MM.1S (cell line): ENCODE measurements around the gene SNX5.

ENCODE experiments used
- DNase-seq: peaks from one replicate; pipeline ENCODE4 v3.0.0-alpha.2; 2015
- H2AFZ ChIP-seq: fragments of 300-600 bp; sonication (generic); 2 replicates; pipeline ENCODE4 v1.6.0; 2016; ENCODE audit warnings: antibody characterized with exemption, low read length
- H3F3A ChIP-seq: fragments of 300-600 bp; sonication (generic); 2 replicates; pipeline ENCODE4 v1.6.1; 2016; ENCODE audit warnings: mild to moderate bottlenecking, antibody characterized with exemption, low read length, moderate library complexity, mixed read lengths; ENCODE audit not compliant: insufficient read depth
- H3K27ac ChIP-seq: fragments of 300-600 bp; sonication (generic); 2 replicates; pipeline ENCODE4 v1.5.1; 2016; ENCODE audit warnings: mild to moderate bottlenecking, low read length
- H3K27me3 ChIP-seq: fragments of 300-600 bp; sonication (generic); replicated peaks from 2 replicates; pipeline ENCODE4 v1.6.0; 2016; ENCODE audit warnings: low read length; ENCODE audit not compliant: insufficient read depth
- H3K36me3 ChIP-seq: fragments of 300-600 bp; sonication (generic); replicated peaks from 2 replicates; pipeline ENCODE4 v1.6.1; 2016; ENCODE audit warnings: mild to moderate bottlenecking, low read length, mixed read lengths; ENCODE audit not compliant: insufficient read depth
- H3K4me1 ChIP-seq: fragments of 300-600 bp; sonication (generic); 2 replicates; pipeline ENCODE4 v1.6.1; 2016; ENCODE audit warnings: low read length, mixed read lengths
- H3K4me2 ChIP-seq: fragments of 300-600 bp; sonication (generic); 2 replicates; pipeline ENCODE4 v1.6.0; 2016; ENCODE audit warnings: low read depth, low read length
- H3K4me3 ChIP-seq: fragments of 300-600 bp; sonication (generic); 2 replicates; pipeline ENCODE4 v1.5.1; 2016; ENCODE audit warnings: low read length, mixed read lengths
- H3K79me2 ChIP-seq: fragments of 300-600 bp; sonication (generic); 2 replicates; pipeline ENCODE4 v1.6.1; 2016; ENCODE audit warnings: mixed run types, low read length, mixed read lengths
- H3K9ac ChIP-seq: fragments of 300-600 bp; sonication (generic); 2 replicates; pipeline ENCODE4 v1.6.1; 2016; ENCODE audit warnings: low read length, mixed read lengths
- H3K9me2 ChIP-seq: fragments of 300-600 bp; sonication (generic); replicated peaks from 2 replicates; pipeline ENCODE4 v1.6.1; 2016; ENCODE audit warnings: mild to moderate bottlenecking, low read length, mixed read lengths; ENCODE audit not compliant: insufficient read depth
- H3K9me3 ChIP-seq: fragments of 300-600 bp; sonication (generic); replicated peaks from 2 replicates; pipeline ENCODE4 v1.6.1; 2016; ENCODE audit warnings: mild to moderate bottlenecking, low read length, mixed read lengths; ENCODE audit not compliant: insufficient read depth
- H4K20me1 ChIP-seq: fragments of 300-600 bp; sonication (generic); 2 replicates; pipeline ENCODE4 v1.6.1; 2016; ENCODE audit warnings: mild to moderate bottlenecking, low read length, moderate library complexity, mixed read lengths; ENCODE audit not compliant: insufficient read depth
- EZH2 ChIP-seq: fragments of 300-600 bp; sonication (generic); optimal IDR thresholded peaks from 2 replicates; pipeline ENCODE3; 2017; ENCODE audit warnings: low read depth, mild to moderate bottlenecking, antibody characterized with exemption, low read length, mixed read lengths
- EZH2phosphoT487 ChIP-seq: fragments of 300-600 bp; sonication (generic); IDR thresholded peaks from 2 replicates; pipeline ENCODE4 v1.6.1; 2018; ENCODE audit warnings: antibody characterized with exemption, low read length
- TF ChIP-seq, protein P1 (sequence below): fragments of 300-600 bp; sonication (generic); IDR thresholded peaks from 2 replicates; pipeline ENCODE4 v1.5.1; 2016; ENCODE audit warnings: antibody characterized with exemption, low read length, mixed read lengths

The SNX5 gene

DNA sequence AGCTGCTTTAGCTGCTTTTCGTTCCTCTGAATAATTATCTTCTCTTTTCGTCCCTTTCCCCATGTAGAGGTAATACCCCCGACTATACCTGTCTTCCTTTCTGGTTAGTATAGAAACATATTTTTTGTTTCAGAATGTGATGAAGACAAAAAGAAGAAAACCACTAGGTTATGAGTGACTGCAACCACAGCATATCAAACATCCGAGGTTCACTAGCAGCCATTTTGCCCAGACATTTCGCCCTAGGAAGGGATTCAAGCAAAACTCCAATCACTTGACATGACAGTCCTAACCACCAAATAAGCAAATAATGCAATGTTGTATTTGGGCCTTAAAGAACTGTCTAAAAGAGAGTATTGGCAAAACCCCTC lies 9.4 kb downstream of the SNX5 start:
- Histone ChIP-seq H3K4me1 (peaks cover 64% of the 10 kb centered on the region), H3K9ac (no peak overlapping the region), H2AFZ (no peak overlapping the region), H3K9me2 (no peaks in the 10 kb centered on the region), H4K20me1 (peaks cover 65% of the 10 kb centered on the region), H3K79me2 (peaks cover 100% of the 10 kb centered on the region), H3K9me3 (no peaks in the 10 kb centered on the region), H3F3A (peaks cover 35% of the 10 kb centered on the region), H3K27ac (peak overlapping the region; percentile 21; the same call in 1 of the 2 replicates), H3K36me3 (peaks cover 23% of the 10 kb centered on the region; the same call in 1 of the 2 replicates), H3K27me3 (no peaks in the 10 kb centered on the region), H3K4me3 (no peak overlapping the region), H3K4me2 (peak overlapping the region; percentile 1; the same call in 1 of the 2 replicates)
- no peak for DNase-seq
- TF ChIP-seq, protein P1, sequence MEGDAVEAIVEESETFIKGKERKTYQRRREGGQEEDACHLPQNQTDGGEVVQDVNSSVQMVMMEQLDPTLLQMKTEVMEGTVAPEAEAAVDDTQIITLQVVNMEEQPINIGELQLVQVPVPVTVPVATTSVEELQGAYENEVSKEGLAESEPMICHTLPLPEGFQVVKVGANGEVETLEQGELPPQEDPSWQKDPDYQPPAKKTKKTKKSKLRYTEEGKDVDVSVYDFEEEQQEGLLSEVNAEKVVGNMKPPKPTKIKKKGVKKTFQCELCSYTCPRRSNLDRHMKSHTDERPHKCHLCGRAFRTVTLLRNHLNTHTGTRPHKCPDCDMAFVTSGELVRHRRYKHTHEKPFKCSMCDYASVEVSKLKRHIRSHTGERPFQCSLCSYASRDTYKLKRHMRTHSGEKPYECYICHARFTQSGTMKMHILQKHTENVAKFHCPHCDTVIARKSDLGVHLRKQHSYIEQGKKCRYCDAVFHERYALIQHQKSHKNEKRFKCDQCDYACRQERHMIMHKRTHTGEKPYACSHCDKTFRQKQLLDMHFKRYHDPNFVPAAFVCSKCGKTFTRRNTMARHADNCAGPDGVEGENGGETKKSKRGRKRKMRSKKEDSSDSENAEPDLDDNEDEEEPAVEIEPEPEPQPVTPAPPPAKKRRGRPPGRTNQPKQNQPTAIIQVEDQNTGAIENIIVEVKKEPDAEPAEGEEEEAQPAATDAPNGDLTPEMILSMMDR = no peak
- TF ChIP-seq EZH2phosphoT487 = no peak
- no peak for TF ChIP-seq EZH2

DNA sequence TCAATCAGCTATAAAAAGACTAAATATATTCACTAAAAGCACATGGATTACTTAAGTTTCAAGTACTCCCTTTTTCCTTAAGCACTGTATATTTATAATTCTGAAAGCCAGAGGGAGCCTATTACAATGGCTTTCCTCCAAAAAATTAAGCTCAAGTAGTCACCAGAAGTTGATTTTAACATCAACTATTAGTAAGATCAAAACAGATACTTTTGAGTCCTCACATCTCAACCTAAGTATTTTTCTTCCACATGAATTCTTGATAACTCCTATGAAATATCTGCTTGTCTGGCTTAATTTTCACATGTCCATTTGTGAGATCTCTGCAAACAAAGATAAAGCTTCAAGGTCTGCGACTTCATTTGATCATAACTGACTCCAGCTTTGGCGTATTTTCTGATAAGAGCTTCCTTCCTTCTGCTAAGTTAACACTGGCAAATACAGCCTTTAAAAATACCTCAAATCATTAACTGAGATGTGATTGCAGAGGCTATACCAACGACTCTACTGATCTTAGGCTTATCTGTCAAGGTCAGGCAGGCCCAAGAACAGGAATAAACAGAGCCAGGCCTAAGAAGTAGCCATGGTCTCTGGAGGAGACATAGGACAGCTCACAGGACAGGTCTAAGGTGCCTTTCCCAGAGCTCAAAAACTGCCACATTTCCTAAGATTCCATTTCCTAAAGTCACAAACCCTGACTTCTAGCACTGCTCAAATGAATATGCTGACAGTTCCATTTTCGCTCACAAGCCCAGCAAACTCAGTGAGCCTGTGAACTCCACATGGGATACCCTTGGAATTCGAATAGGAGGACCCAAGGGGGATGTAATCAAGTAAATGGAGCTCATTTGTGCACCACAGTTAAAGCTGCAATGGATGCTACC lies 10.0 kb downstream of the SNX5 start:
- H3K9ac ChIP-seq = no peak overlapping the region
- H3K79me2 ChIP-seq = peaks cover 100% of the 10 kb centered on the region
- H3K4me2 ChIP-seq = no peak overlapping the region; the same call in 1 of the 2 replicates
- peaks cover 36% of the 10 kb centered on the region for H3F3A ChIP-seq
- no peak overlapping the region for H2AFZ ChIP-seq
- H3K27ac ChIP-seq = peak overlapping the region; percentile 21; the same call in 1 of the 2 replicates
- no peaks in the 10 kb centered on the region for H3K9me2 ChIP-seq
- H3K4me3 ChIP-seq = no peak overlapping the region
- no peaks in the 10 kb centered on the region for H3K27me3 ChIP-seq
- peaks cover 25% of the 10 kb centered on the region; the same call in 1 of the 2 replicates for H3K36me3 ChIP-seq
- peaks cover 64% of the 10 kb centered on the region for H4K20me1 ChIP-seq
- peaks cover 58% of the 10 kb centered on the region for H3K4me1 ChIP-seq
- TF ChIP-seq EZH2 (no peak), EZH2phosphoT487 (no peak)
- TF ChIP-seq, protein P1 = no peak
- DNase-seq = no peak
- H3K9me3 ChIP-seq = no peaks in the 10 kb centered on the region

DNA sequence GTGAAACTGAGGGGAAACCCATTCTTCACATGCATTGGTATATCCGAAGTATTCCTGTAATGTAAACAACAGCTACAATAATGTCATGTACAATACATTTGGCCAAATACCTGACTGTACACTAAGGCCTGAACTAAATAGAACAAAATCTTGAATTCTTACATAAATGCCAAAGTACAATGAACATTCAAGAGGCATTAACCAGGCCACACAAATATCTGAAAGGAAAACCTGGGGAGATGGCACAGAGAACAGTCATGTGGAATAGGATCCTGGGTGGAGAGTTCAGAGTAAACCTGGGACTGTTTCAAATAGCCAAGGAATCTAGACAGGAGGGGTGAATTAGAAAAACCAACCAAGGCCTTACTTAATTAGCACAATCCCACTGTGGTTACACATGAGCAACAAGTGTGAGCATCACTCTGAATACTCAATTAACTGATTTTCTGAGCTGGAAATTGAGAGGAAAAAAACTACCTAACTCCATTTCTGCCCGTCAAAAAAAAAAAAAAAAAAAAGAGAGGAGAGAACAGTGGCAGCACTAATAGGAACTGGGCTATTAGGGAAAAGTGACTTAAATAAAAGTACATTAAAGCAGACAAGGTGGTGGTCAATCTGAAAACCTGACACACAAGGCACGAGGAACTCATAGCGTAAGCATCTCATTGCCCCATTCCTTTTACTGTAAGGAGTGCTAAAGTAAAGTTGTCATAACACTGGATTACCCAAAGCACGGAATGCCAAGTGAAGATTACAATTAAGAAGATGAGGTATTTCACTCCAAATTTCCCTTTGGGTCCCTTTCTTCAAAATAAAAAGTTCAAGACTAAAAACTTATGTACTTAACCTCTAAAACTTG lies 10.9 kb downstream of the SNX5 start:
- Histone ChIP-seq H3K27me3 (no peaks in the 10 kb centered on the region), H3K9ac (no peak overlapping the region), H3K9me3 (no peaks in the 10 kb centered on the region), H3K4me3 (no peak overlapping the region), H3K36me3 (peaks cover 28% of the 10 kb centered on the region; the same call in 1 of the 2 replicates), H3K27ac (no peak overlapping the region), H3K9me2 (no peaks in the 10 kb centered on the region), H3F3A (peaks cover 40% of the 10 kb centered on the region), H3K79me2 (peaks cover 100% of the 10 kb centered on the region), H3K4me1 (peaks cover 49% of the 10 kb centered on the region), H2AFZ (no peak overlapping the region), H3K4me2 (no peak overlapping the region), H4K20me1 (peaks cover 59% of the 10 kb centered on the region)
- TF ChIP-seq, protein P1 = no peak
- TF ChIP-seq EZH2 (no peak), EZH2phosphoT487 (no peak)
- DNase-seq = no peak
